IMR-90 (cell line): ENCODE results near the gene RUNX3. TPM values are rescaled to one million over a fixed set of nuclear protein-coding genes. Genes with fewer than 3 reads are reported as not detected.

Source experiments
- ATAC-seq: fragments of 200-7000 bp; cut with Tn5 transposase; 2 replicates; pipeline ENCODE4 v1.9.1; 2020; ENCODE audit warnings: low read depth, mild to moderate bottlenecking, moderate library complexity
- BruUV-seq: library from RNA; stranded (reverse); fragments of 400-500 nt; replicated peaks from 2 replicates; lab custom pipeline; 2021; lab: Mats Ljungman, UMichigan
- CTCF ChIA-PET: fragments of 300-600 bp; formaldehyde crosslinking; extraction: SDS; loops from one replicate; lab custom pipeline; 2021; ENCODE audit warnings: antibody characterized with exemption; lab: Yijun Ruan, JAX
- POLR2A ChIA-PET: fragments of 300-600 bp; sonication (Branson Sonifier 250); formaldehyde crosslinking; loops from one replicate; lab custom pipeline; 2022; ENCODE audit warnings: antibody characterized with exemption; ENCODE audit not compliant: unreplicated experiment; lab: Charles Lee
- DNase-seq: peaks from one replicate; pipeline ENCODE4 v3.0.0; 2013
- H2AFZ ChIP-seq: replicated peaks from 2 replicates; pipeline ENCODE3; 2013; ENCODE audit warnings: low read length, mild to moderate bottlenecking; ENCODE audit not compliant: poor library complexity
- H2AK5ac ChIP-seq: 2 replicates; pipeline ENCODE4 v1.6.1; 2013; ENCODE audit warnings: low read depth, low read length, inconsistent platforms
- H2AK9ac ChIP-seq: replicated peaks from 2 replicates; pipeline ENCODE3; 2013; ENCODE audit warnings: mild to moderate bottlenecking, low read depth, low read length, moderate library complexity; ENCODE audit not compliant: poor library complexity
- H2BK120ac ChIP-seq: 2 replicates; pipeline ENCODE4 v1.6.1; 2013; ENCODE audit warnings: low read depth, low read length, inconsistent platforms
- H2BK15ac ChIP-seq: 3 replicates; pipeline ENCODE4 v1.6.1; 2013; ENCODE audit warnings: low read depth, low read length, inconsistent platforms
- H2BK20ac ChIP-seq: 2 replicates; pipeline ENCODE4 v1.6.1; 2013; ENCODE audit warnings: low read depth, mild to moderate bottlenecking, inconsistent platforms, low read length, moderate library complexity
- H2BK5ac ChIP-seq: 2 replicates; pipeline ENCODE4 v1.6.1; 2013; ENCODE audit warnings: mild to moderate bottlenecking, low read depth, low read length, inconsistent platforms; ENCODE audit not compliant: poor library complexity, severe bottlenecking
- H3K14ac ChIP-seq: replicated peaks from 2 replicates; pipeline ENCODE4 v1.6.1; 2013; ENCODE audit warnings: low read depth, low read length, inconsistent platforms
- H3K18ac ChIP-seq: 2 replicates; pipeline ENCODE4 v1.6.1; 2013; ENCODE audit warnings: low read depth, low read length, control low read depth
- H3K23ac ChIP-seq: 2 replicates; pipeline ENCODE4 v1.6.1; 2013; ENCODE audit warnings: low read depth, low read length, inconsistent platforms
- H3K27ac ChIP-seq: 2 replicates; pipeline ENCODE4 v1.5.1; 2013; ENCODE audit warnings: mild to moderate bottlenecking, control low read depth, low read length; ENCODE audit not compliant: insufficient read depth
- H3K27me3 ChIP-seq: 2 replicates; pipeline ENCODE4 v1.6.1; 2013; ENCODE audit warnings: low read length; ENCODE audit not compliant: control insufficient read depth, insufficient read depth
- H3K36me3 ChIP-seq: 2 replicates; pipeline ENCODE4 v1.6.1; 2013; ENCODE audit warnings: low read length, mixed read lengths; ENCODE audit not compliant: control insufficient read depth, insufficient read depth
- H3K4ac ChIP-seq: 2 replicates; pipeline ENCODE4 v1.6.1; 2013; ENCODE audit warnings: low read depth, low read length, inconsistent platforms
- H3K4me1 ChIP-seq: 2 replicates; pipeline ENCODE4 v1.6.1; 2013; ENCODE audit warnings: low read length, mixed read lengths; ENCODE audit not compliant: control insufficient read depth, insufficient read depth
- H3K4me2 ChIP-seq: 2 replicates; pipeline ENCODE4 v1.6.1; 2013; ENCODE audit warnings: low read depth, mild to moderate bottlenecking, control low read depth, low read length, moderate library complexity
- H3K4me3 ChIP-seq: 2 replicates; pipeline ENCODE4 v1.5.1; 2013; ENCODE audit warnings: low read depth, mild to moderate bottlenecking, control low read depth, low read length, moderate library complexity; ENCODE audit not compliant: insufficient read depth
- H3K56ac ChIP-seq: 2 replicates; pipeline ENCODE4 v1.6.1; 2013; ENCODE audit warnings: low read length, inconsistent platforms; ENCODE audit not compliant: insufficient read depth; ENCODE audit errors: extremely low read depth
- H3K79me1 ChIP-seq, 2 experiments: 2 replicates each; pipeline ENCODE4 v1.6.1; 2013; ENCODE audit warnings: low read length in 2 of 2, inconsistent platforms in 1 of 2, low read depth in 1 of 2
- H3K9ac ChIP-seq: 2 replicates; pipeline ENCODE4 v1.6.1; 2013; ENCODE audit warnings: low read depth, low read length, control low read depth
- H3K9me1 ChIP-seq: 2 replicates; pipeline ENCODE4 v1.6.1; 2013; ENCODE audit warnings: low read length, inconsistent platforms; ENCODE audit not compliant: insufficient read depth
- H3K9me3 ChIP-seq: 2 replicates; pipeline ENCODE4 v1.6.1; 2013; ENCODE audit warnings: low read length; ENCODE audit not compliant: control insufficient read depth, insufficient read depth
- H4K20me1 ChIP-seq: 2 replicates; pipeline ENCODE4 v1.6.1; 2013; ENCODE audit warnings: low read length, inconsistent platforms; ENCODE audit not compliant: insufficient read depth
- H4K5ac ChIP-seq: 2 replicates; pipeline ENCODE4 v1.6.1; 2013; ENCODE audit warnings: mild to moderate bottlenecking, low read depth, low read length, control low read depth
- H4K8ac ChIP-seq, 2 experiments: 2 replicates each; pipeline ENCODE4 v1.6.1; 2013; ENCODE audit warnings: low read depth in 2 of 2, low read length in 2 of 2, control low read depth in 1 of 2, inconsistent platforms in 1 of 2
- H4K91ac ChIP-seq: 2 replicates; pipeline ENCODE4 v1.6.1; 2013; ENCODE audit warnings: low read depth, low read length, inconsistent platforms; ENCODE audit not compliant: insufficient read depth
- BHLHE40 ChIP-seq: fragments of 150-350 bp; IDR thresholded peaks from 2 replicates; pipeline ENCODE4 v1.6.1; 2016; ENCODE audit warnings: mild to moderate bottlenecking, low read depth, low read length
- CHD1 ChIP-seq: IDR thresholded peaks from 2 replicates; pipeline ENCODE4 v1.6.1; 2012; ENCODE audit warnings: low read depth, low read length, improper control_type of control experiment
- CTCF ChIP-seq: conservative IDR thresholded peaks from 2 replicates; pipeline ENCODE4 v1.5.1; 2012; ENCODE audit warnings: mild to moderate bottlenecking, low read depth, low read length, improper control_type of control experiment
- POLR2A ChIP-seq: IDR thresholded peaks from 2 replicates; pipeline ENCODE4 v1.6.1; 2012; ENCODE audit warnings: mild to moderate bottlenecking, low read depth, low read length
- RAD21 ChIP-seq: IDR thresholded peaks from 2 replicates; pipeline ENCODE4 v1.6.1; 2012; ENCODE audit warnings: low read length, improper control_type of control experiment
- WGBS, 2 experiments: methylation state at CpG; one replicate each; pipeline versions ENCODE4 v1.1.5 to v1.1.7; 2013; ENCODE audit warnings: missing lambda C conversion rate in 2 of 2; ENCODE audit not compliant: insufficient read length in 1 of 2; ENCODE audit errors: extremely low coverage in 2 of 2; 5-methylcytosine and 5-hydroxymethylcytosine counted together
- dilution Hi-C: fragments of 300-500 bp; cut with HindIII; formaldehyde crosslinking; loops from one replicate; pipeline ENCODE4 v1.14.3; 2018; ENCODE audit warnings: low sequenced_read_pairs; ENCODE audit not compliant: unreplicated experiment
- in situ Hi-C: fragments of 300-500 bp; cut with MboI; formaldehyde crosslinking; loops from 3 replicates; pipeline ENCODE4 v1.14.3; 2019; ENCODE audit warnings: low sequenced_read_pairs, inconsistent platforms, mixed read lengths
- intact Hi-C: fragments of 100-400 bp; cut with micrococcal nuclease; formaldehyde crosslinking; loops from 2 replicates; pipeline ENCODE4 v1.10.0; 2022
- polyA plus RNA-seq, 3 experiments: library from polyadenylated mRNA; depleted of rRNA; stranded (reverse); fragments of >200 nt; gene quantifications; 2 replicates each; pipeline ENCODE4 v1.2.3, GENCODE V29; 2012; ENCODE audit warnings: low replicate concordance in 1 of 3
- total RNA-seq: library from RNA; depleted of rRNA; stranded (reverse); fragments of >200 nt; gene quantifications from 2 replicates; pipeline ENCODE4 v1.2.3, GENCODE V29; 2012

Gene RUNX3
- total and polyA plus RNA-seq, 2 of the 4 experiments (the other 2 are of a cell fraction) = 0.07 TPM; not detected in 1

DNA sequence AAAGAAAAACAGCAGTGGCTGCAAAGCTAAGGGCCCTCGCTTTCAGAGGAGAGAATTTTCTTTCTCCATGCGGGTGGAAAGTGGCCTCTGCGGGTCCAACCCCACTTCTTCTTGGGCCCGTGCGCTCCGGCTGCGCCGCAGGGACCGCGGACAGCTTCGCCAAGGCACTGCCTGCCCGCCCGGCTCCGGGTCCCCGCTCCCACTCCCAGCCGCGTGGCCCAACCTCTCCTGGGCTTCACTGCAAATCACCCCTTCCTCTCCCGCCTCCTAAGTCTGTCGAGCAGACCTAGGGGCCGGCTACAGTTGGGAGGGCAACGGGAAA, 1.0 kb upstream of the RUNX3 start:
- H3K4me1 ChIP-seq = peaks cover 2% of the 10 kb centered on the region; the same call in 1 of the 2 replicates
- intact Hi-C loops = no loop called here
- TF ChIP-seq BHLHE40 (no peak), RAD21 (no peak), CTCF (no peak), CHD1 (no peak), POLR2A (no peak)
- no peaks in the 10 kb centered on the region for H3K36me3 ChIP-seq
- 9% methylated on average over 7 of the region's 21 CpGs; no CpG with 5 or more reads in 1 of the 2 experiments for WGBS, 2 experiments
- no peak overlapping the region for H3K27ac ChIP-seq
- H3K27me3 ChIP-seq = peaks cover 90% of the 10 kb centered on the region
- no peak overlapping the region for H2BK20ac ChIP-seq
- no peak overlapping the region for H2BK120ac ChIP-seq
- no peak overlapping the region for H4K91ac ChIP-seq
- H3K18ac ChIP-seq = no peak overlapping the region
- H3K4me2 ChIP-seq = no peak overlapping the region
- H2BK5ac ChIP-seq = no peak overlapping the region
- H3K23ac ChIP-seq = no peak overlapping the region
- H3K79me1 ChIP-seq = no peaks in the 10 kb centered on the region
- ChIA-PET CTCF (no interaction called here), POLR2A (no interaction called here)
- H3K9me1 ChIP-seq = peaks cover 6% of the 10 kb centered on the region; the same call in 1 of the 2 replicates
- no peak for DNase-seq
- dilution Hi-C loops = no loop called here
- no peak overlapping the region for H4K8ac ChIP-seq
- H3K9ac ChIP-seq = no peak overlapping the region
- in situ Hi-C loops = loop anchor here (5.0 to 10.0 kb wide), 2 partner anchors 171 to 274 kb away; no protein-coding TSS in a partner anchor
- no peaks in the 10 kb centered on the region; the same call in 1 of the 2 replicates for H3K9me3 ChIP-seq
- peak overlapping the region; percentile 74 for H2AK9ac ChIP-seq
- ATAC-seq = no peak
- H2BK15ac ChIP-seq = no peak overlapping the region
- no peak overlapping the region for H3K56ac ChIP-seq
- H2AFZ ChIP-seq = peak overlapping the region; percentile 37
- no peak overlapping the region for H3K4me3 ChIP-seq
- H2AK5ac ChIP-seq = no peak overlapping the region
- H4K20me1 ChIP-seq = peaks cover 18% of the 10 kb centered on the region
- H3K4ac ChIP-seq = no peak overlapping the region
- no TSS peak for BruUV-seq
- no peak overlapping the region for H4K5ac ChIP-seq
- no peak overlapping the region for H3K14ac ChIP-seq
